ENCODE results near the gene PPP2CA.
"Not testable (repeated sequence)": the region's sequence is repeated elsewhere in the genome, so short reads cannot be mapped to it uniquely, and the experiment has no call there.

PPP2CA gene

DNA sequence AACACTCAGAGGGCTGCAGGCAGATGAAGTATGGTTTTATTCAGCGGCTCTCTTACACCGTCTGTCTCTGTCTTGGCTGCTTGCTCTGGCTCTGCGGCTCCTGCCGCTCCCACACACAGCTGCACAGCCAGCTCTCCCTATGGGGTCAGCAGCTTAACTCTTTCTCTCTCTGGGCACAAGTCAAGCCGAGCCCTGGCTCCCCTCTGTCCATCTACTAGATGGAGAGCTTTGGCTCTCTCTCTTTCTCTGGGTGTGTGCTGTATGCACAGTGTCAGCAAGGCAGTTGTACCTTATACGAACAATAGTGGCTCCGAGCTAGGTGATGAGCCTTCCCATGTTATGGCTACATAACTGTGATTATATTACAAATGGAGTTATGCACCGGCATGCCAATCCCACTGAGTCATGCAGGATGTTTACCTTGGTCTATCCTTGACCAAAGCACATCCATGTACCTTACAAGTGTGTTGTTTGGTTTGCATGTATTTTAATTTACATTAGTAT, 19.3 kb upstream of the PPP2CA start:
- peak; percentile 62 for DNase-seq

DNA sequence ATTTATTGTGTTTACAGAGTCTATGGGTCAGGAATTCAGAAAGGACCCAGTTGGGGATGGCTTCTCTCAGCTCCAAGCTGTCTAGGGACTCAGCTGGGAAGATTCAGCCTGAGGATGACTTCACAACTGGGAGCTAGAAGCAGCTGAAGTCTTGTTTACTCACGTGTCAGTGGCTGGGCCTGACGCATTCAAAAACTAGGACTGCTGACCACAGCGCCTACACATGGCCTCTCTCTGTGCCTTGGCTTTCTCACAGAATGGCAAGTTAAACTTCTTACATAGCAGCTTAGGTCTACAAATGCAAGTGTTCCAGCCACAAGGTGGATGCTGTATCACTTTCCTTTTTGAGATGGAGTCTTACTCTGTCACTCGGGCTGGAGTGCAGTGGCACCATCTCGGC, 16.3 kb upstream of the PPP2CA start:
- peak; percentile 45 for DNase-seq

GRCh38 chr5:134240421-134240962, 14.6 kb upstream of the PPP2CA start:
- DNase-seq: peak; percentile 51

- no peak for DNase-seq
Observed at GRCh38 chr5:134236820-134237219, 10.9 kb upstream of the PPP2CA start.

DNA sequence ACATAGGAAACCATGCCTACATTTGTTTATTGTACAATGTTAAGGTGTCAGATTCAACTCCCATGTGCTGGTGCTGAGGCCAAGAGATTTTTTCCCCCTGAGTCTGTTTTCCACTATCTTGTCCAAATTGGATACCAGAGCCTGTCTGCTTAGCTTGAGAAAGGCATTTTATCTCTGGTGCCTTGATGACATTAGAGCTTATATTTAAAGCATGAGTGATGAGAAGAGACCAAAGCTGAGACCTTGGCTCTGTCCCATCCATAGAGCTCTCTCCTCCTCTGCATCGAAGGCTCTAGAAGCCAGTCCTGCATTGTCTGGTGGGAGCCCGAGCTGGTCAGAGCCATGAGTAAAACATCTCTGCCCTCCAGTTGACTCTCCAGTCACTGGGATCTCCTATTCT, 10.4 kb upstream of the PPP2CA start:
- DNase-seq: no peak

DNA sequence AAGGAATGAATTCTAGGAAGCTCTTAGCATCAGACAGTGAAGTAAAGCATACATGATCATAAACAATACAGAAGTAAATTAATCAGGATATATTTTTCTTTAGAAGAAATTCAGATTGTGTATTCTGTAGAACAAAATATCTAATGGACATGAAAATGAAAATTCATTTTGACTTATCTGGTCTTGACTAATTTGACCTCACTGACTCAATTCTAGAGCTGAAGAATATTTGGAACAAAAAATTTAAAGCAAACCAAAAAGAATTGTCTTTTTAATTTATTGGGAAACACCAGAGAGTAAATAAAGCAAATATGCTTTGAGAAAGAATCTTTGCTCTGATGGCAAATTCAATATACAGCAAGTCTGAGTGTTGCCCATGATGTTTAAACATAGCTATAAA, 2.8 kb upstream of the PPP2CA start:
- no peak for DNase-seq

DNA sequence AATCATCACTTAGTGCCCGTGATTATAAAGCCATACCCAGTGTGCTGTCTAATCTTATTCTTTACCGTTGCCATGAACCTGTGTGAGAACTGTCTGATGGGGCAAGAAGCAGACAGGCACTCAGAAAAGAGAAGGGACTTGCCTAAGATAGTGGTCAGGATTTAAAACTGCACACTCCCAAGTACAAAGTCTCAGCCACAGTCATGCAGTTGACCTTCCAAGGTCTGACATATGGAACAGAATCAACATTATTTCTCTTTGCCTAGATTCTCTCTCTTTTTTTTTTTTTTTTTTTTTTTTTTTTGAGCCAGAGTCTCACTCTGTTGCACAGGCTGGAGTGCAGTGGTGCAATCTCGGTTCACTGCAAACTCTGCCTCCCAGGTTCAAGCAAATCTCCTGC, 1.9 kb upstream of the PPP2CA start:
- DNase-seq: no peak

DNA sequence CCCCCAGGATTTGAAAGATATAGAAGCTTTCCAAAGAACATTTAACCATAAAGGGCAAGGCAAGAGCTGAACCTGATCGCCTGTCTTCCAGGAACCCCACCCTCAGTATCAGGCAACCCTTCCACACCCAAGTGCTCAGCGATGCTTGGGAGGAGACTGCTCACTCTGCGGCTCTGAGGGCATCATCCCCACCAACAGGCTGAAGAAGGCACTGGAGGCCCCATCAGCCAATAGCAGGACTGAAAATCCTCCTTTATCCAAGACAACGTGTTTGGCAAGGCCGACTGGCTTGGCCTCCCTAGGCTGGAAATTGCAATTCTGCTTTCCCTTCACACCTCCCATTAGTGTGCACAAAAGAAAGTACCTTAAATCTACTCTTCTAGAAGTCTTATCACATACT, 1.4 kb upstream of the PPP2CA start:
- no peak for DNase-seq

- no peak for DNase-seq
Observed at GRCh38 chr5:134226441-134227192, 744 bp upstream of the PPP2CA start.

DNA sequence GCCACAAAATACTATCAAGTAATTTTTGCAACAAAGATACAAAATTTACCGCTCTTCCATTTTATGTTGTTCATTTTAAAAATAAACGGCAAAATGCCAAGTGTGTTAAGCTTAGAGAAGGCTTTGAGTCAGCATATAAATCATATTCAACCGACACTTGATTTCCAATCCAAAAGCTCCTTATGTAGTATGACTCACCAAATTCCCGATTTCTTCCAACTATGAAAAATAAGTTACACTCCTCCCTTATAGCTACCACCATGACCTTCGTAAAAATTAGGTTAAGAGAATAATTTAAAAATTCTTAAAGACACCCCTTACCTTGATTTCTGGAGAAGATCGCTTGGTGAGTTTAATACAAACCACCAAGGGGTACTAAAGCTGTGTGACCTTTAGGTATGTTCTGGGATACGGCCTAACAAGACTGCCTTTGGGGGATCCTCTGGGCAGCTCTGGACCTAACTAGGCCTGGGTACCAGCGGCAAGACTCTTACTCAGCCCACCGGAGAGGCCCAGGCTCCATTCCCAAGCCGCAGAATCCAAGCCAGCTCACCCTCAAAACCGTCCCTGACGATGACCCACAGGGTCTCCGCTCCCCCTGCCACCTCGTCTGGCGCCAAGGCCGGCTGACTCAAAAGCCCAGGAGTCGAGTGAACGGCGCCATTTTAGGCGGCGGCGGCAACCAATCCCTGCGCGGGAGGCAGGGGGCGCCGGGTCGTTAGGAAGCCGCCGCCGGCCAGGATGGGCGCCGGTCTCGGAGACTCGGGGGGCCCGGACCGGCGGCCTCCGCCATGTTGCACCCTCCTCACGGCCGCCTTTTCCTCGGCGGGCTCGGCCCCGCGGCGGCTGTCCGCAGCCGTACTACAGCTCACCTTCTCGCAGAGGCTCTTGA, 739 bp downstream of the PPP2CA start:
- peak; percentile 83 for DNase-seq

DNA sequence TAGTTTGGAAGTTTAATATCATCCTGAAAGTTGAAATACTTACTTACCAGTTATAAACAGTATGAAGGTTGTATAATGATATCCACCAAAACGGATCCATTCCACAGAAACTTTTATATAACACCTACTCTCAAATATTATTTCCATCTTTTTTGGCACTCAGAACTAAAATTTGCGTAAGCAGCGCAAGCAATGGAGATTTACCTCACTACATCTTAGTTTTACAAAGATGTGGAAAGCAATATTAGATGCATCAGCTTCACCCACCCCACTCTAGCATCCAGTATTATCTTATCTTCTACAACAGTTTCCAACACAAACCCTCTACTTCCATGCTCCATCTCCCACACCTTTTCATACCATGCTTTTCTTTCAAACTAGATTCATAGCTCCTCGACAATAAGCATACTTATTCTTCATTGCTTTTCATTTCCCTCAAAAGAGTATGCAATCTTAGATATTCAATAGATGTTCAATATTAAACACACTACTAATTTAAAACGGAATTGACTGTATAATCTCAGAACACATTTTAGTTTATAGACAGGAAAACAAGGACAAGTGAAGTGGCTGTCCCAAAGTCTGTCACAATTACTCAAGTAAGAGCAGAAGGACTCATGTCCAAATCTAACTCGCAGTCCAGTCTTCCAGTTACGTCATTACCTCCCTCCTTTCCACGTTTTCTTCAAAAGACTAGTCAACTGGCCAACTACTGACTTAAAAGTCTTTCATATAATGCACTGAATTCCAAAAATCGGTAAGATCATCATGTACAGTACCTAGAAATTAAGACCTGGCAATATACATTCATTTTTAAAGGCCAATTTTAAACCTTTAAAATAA, 2.2 kb downstream of the PPP2CA start:
- no peak for DNase-seq

GRCh38 chr5:134221690-134222089, 4.2 kb downstream of the PPP2CA start:
- DNase-seq: not testable (repeated sequence)

DNA sequence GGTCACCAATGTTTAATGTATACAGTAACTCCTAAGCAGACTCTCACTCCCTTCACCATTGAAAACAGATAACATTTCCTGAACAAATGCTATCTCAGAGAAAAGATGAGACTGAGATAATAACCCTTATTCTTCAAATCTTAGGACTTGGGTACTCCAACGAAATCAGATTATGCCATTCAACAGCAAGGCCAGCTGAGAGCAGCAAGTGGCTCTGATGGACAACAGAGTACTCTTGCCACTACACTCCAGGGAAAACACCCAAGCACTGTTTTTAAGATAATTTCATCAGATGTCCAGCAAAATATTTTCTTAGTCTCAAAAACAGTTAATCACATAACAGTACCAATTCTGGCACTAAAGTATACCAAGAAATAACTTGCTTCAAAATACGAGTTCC, 10.1 kb downstream of the PPP2CA start:
- no peak for DNase-seq

- DNase-seq: peak; percentile 68
Observed at GRCh38 chr5:134211263-134212031, 14.4 kb downstream of the PPP2CA start.

GRCh38 chr5:134209477-134210245, 16.2 kb downstream of the PPP2CA start:
- DNase-seq: no peak

- no peak for DNase-seq
Observed at GRCh38 chr5:134207696-134208095, 18.2 kb downstream of the PPP2CA start.

DNA sequence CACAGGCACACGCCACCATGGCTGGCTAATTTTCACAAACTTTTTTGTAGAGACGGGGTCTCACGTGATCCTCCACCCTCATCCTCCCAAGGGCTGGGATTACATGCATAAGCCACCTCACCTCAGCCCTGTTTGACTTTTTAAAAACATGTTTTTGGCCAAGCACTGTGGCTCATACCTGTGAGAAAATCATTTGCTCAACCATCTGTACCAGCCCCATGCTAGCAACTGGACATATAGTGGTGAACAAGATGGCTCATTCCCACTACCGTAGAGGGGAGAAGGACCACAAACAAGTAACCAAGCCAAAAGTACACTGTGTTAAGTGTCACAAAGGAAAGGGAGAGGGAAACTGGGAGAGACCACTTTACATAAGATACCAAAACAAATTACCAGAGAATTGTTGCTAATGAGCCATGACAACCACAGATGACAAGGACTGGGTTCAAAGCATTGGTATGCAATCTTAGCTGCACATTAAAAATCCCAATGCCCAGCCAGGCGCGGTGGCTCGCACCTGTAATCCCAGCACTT, 19.2 kb downstream of the PPP2CA start:
- no peak for DNase-seq

DNA sequence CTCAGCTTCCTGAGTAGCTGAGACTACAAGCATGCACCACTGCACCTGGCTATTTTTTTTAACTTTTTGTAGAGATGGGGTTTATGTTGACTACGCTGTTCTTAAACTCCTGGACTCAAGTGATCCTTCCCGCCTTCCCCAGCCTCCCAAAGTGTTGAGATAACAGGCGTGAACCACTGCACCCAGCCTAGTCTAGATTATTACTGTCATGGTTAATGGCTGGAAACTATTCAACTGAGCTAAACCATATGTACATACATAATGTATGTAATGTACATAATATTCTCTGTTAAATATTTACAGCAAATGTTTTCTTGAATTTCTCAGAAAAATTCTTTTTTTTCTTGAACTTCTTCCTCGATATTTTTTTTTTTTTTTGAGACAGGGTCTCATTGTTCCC, 21.3 kb downstream of the PPP2CA start:
- no peak for DNase-seq

DNA sequence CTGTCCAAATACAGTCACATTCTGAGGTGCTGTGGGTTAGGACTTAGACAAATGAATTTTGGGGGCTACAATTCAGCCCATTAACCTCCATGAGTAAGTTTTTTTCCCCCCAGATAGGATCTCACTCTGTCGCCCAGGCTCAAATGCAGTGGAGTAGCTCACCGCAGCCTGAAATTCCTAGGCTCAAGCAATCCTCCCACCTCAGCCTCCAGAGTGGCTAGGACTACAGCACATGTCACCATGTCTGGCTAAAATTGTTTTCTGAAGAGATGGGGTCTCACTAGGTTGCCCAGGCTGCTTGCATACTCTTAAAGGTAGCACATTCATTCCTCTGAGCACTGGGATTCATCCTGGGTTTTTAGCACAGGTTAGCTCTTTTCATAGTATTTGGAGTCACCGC, 22.2 kb downstream of the PPP2CA start:
- DNase-seq: no peak

DNA sequence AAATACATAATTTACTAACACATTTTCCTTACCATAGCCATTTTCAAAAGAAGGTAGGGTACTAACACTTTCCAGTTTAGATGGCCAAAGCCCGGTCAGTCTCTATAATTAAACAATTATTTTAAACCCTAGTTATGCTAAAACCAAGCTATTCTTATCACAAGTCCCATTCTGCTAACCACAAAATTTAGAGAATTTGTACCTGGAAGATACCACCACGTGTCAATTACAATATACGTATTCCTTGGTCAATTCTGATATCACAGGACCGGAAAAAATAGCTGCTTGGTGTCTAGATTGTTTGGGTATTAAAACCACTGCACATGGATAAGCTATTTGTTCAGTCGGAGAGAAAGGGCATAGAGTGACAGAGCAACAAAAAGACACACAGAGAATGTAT, 30.2 kb downstream of the PPP2CA start:
- DNase-seq: no peak

DNA sequence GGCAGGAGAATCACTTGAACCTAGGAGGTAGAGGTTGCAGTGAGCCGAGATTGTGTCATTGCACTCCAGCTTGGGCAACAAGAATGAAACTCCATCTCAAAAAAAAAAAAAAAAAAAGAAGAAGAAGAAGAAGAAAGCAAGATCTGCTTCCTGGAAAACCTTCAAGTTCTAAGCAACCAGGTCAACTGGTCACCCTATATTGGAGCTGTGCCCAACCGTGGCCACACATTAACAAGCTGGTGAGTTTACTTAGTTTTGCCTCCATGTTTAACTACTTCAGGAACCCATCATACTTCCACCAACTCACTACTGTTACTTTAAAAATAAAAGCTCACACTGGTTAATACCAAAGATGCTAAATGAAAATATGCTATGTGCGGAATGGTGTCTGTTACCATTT, 36.8 kb downstream of the PPP2CA start:
- no peak for DNase-seq

Measured in fibroblast of skin of right biceps (primary cell).